OCI-LY1 (cell line): Measurements from ENCODE around the gene DTNB.

Source experiments
- EZH2 ChIP-seq: fragments of 200-600 bp; sonication (generic), shearing (Covaris generic); IDR thresholded peaks from 2 replicates; pipeline ENCODE4 v1.8.0; 2017; ENCODE audit warnings: borderline replicate concordance, mixed run types, mild to moderate bottlenecking, antibody characterized with exemption, low read length, moderate library complexity, mixed read lengths
- TF ChIP-seq, protein P1 (sequence below): fragments of 200-600 bp; sonication (generic), shearing (Covaris generic); IDR thresholded peaks from 2 replicates; pipeline ENCODE4 v1.5.1; 2017; ENCODE audit warnings: mild to moderate bottlenecking, antibody characterized with exemption, low read length, moderate library complexity, mixed read lengths

DNA sequence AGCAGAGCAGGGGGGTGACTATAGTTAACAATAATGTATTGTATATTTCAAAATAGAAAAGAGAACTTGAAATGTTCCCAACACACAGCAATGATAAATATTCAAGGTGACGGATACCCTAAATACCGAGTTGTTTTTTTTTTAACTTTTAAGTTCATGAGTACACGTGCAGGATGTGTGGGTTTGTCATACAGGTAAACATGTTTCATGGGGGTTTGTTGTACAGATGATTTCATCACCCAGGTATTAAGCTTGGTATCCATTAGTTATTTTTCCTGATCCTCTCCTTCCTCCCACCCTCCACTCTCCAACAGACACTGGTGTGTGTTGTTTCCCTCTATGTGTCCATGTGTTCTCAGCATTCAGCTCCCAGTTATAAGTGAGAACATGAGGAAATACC lies 167.2 kb downstream of the DTNB start:
- TF ChIP-seq, protein P1, sequence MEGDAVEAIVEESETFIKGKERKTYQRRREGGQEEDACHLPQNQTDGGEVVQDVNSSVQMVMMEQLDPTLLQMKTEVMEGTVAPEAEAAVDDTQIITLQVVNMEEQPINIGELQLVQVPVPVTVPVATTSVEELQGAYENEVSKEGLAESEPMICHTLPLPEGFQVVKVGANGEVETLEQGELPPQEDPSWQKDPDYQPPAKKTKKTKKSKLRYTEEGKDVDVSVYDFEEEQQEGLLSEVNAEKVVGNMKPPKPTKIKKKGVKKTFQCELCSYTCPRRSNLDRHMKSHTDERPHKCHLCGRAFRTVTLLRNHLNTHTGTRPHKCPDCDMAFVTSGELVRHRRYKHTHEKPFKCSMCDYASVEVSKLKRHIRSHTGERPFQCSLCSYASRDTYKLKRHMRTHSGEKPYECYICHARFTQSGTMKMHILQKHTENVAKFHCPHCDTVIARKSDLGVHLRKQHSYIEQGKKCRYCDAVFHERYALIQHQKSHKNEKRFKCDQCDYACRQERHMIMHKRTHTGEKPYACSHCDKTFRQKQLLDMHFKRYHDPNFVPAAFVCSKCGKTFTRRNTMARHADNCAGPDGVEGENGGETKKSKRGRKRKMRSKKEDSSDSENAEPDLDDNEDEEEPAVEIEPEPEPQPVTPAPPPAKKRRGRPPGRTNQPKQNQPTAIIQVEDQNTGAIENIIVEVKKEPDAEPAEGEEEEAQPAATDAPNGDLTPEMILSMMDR = no peak
- no peak for TF ChIP-seq EZH2
